ENCODE measurements around the gene PWWP2B. TPM values are rescaled to one million over a fixed set of nuclear protein-coding genes. Genes with fewer than 3 reads are reported as not detected.
A peak's percentile ranks its signal among the peaks of the same experiment; 100 is the strongest.
"Not testable (repeated sequence)": the region's sequence is repeated elsewhere in the genome, so short reads cannot be mapped to it uniquely, and the experiment has no call there.

PWWP2B gene
- 2.0 TPM for polyA plus RNA-seq (2013, experiment 1 of 4)
- polyA plus RNA-seq (2013, experiment 2 of 4): 2.0 TPM
- 2.3 TPM for polyA plus RNA-seq (2013, experiment 3 of 4)
- 2.3 TPM for polyA plus RNA-seq (2013, experiment 4 of 4)

- Histone ChIP-seq H3K9me3 (ENCODE audit: control insufficient read depth, low read length) (no peaks in the 10 kb centered on the region), H3K4me3 (ENCODE audit: insufficient read depth, low read depth, low read length) (peak within 1 kb of the TSS; percentile 46), H3K27ac (ENCODE audit: insufficient read depth, low read depth, low read length, poor library complexity, severe bottlenecking) (no peak within 1 kb of the TSS), H3K36me3 (ENCODE audit: control insufficient read depth, insufficient read depth, low read length) (no peaks in the 10 kb centered on the region), H3K27me3 (ENCODE audit: control insufficient read depth, insufficient read depth, low read length, poor library complexity, severe bottlenecking) (peaks cover 40% of the 10 kb centered on the region), H3K4me1 (ENCODE audit: control insufficient read depth, insufficient read depth, low read length) (peaks cover 9% of the 10 kb centered on the region)
- WGBS, 2 experiments: 0% methylated on average over 86 of the region's 86 CpGs
These were observed at the start of gene PWWP2B for GRCh38 chr10:132397036-132397541. TSS of gene PWWP2B (plus strand) at chr10:132397200. CDS start at chr10:132397227, 27 bp downstream.

DNA sequence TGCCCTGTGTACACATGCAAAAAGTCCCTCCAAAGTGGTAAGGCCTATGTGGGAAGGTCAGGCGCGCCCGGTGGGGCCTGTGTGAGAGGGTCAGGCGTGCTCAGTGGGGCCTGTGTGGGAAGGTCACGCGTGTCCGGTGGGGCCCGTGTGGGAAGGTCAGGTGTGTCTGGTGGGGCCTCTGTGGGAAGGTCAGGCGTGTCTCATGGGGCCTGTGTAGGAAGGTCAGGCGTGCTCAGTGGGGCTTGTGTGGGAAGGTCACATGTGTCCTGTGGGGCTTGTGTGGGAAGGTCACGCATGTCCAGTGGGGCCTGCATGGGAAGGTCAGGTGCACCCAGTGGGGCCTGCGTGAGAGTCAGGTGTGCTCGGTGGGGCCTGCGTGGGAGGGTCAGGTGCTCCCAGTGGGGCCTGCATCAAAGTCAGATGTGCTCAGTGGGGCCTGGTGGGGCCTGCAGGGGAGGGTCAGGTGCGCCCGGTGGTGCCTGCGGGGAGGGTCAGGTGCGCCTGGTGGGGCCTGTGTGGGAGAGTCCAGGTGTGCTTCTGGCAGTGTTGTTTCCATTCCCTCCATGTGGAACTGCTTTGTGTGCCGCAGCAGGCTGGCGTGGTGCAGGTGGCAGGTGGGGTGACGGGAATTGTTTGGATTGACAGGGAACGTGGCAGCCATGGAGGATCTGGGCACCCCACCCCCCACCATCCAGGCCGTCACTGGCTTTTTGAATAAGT lies 49.6 kb upstream of the PWWP2B start:
- no peaks in the 10 kb centered on the region for H3K4me1 ChIP-seq (ENCODE audit: control insufficient read depth, insufficient read depth, low read length)
- 94 to 97% methylated on average over 23 of the region's 23 CpGs for WGBS, 2 experiments
- no peaks in the 10 kb centered on the region for H3K27me3 ChIP-seq (ENCODE audit: control insufficient read depth, insufficient read depth, low read length, poor library complexity, severe bottlenecking)
- no peaks in the 10 kb centered on the region for H3K9me3 ChIP-seq (ENCODE audit: control insufficient read depth, low read length)
- H3K36me3 ChIP-seq (ENCODE audit: control insufficient read depth, insufficient read depth, low read length): peaks cover 8% of the 10 kb centered on the region
- H3K4me3 ChIP-seq (ENCODE audit: insufficient read depth, low read depth, low read length): no peak overlapping the region
- no peak overlapping the region for H3K27ac ChIP-seq (ENCODE audit: insufficient read depth, low read depth, low read length, poor library complexity, severe bottlenecking)

GRCh38 chr10:132347931-132348267 lies 49.1 kb upstream of the PWWP2B start:
- no peaks in the 10 kb centered on the region for H3K27me3 ChIP-seq (ENCODE audit: control insufficient read depth, insufficient read depth, low read length, poor library complexity, severe bottlenecking)
- peaks cover 6% of the 10 kb centered on the region for H3K36me3 ChIP-seq (ENCODE audit: control insufficient read depth, insufficient read depth, low read length)
- H3K4me1 ChIP-seq (ENCODE audit: control insufficient read depth, insufficient read depth, low read length): no peaks in the 10 kb centered on the region
- WGBS, 2 experiments: 89 to 92% methylated on average over 13 of the region's 13 CpGs
- H3K4me3 ChIP-seq (ENCODE audit: insufficient read depth, low read depth, low read length): no peak overlapping the region
- H3K27ac ChIP-seq (ENCODE audit: insufficient read depth, low read depth, low read length, poor library complexity, severe bottlenecking): no peak overlapping the region
- no peaks in the 10 kb centered on the region for H3K9me3 ChIP-seq (ENCODE audit: control insufficient read depth, low read length)

GRCh38 chr10:132349766-132350165 lies 47.2 kb upstream of the PWWP2B start:
- Histone ChIP-seq H3K4me1 (ENCODE audit: control insufficient read depth, insufficient read depth, low read length) (no peaks in the 10 kb centered on the region), H3K36me3 (ENCODE audit: control insufficient read depth, insufficient read depth, low read length) (peaks cover 2% of the 10 kb centered on the region), H3K4me3 (ENCODE audit: insufficient read depth, low read depth, low read length) (no peak overlapping the region), H3K27ac (ENCODE audit: insufficient read depth, low read depth, low read length, poor library complexity, severe bottlenecking) (no peak overlapping the region), H3K9me3 (ENCODE audit: control insufficient read depth, low read length) (no peaks in the 10 kb centered on the region), H3K27me3 (ENCODE audit: control insufficient read depth, insufficient read depth, low read length, poor library complexity, severe bottlenecking) (no peaks in the 10 kb centered on the region)
- WGBS, 2 experiments: 94 to 96% methylated on average over 6 of the region's 6 CpGs

- no peaks in the 10 kb centered on the region for H3K36me3 ChIP-seq (ENCODE audit: control insufficient read depth, insufficient read depth, low read length)
- 89 to 93% methylated on average over 11 of the region's 11 CpGs for WGBS, 2 experiments
- no peaks in the 10 kb centered on the region for H3K27me3 ChIP-seq (ENCODE audit: control insufficient read depth, insufficient read depth, low read length, poor library complexity, severe bottlenecking)
- no peaks in the 10 kb centered on the region for H3K4me1 ChIP-seq (ENCODE audit: control insufficient read depth, insufficient read depth, low read length)
- no peak overlapping the region for H3K27ac ChIP-seq (ENCODE audit: insufficient read depth, low read depth, low read length, poor library complexity, severe bottlenecking)
- H3K9me3 ChIP-seq (ENCODE audit: control insufficient read depth, low read length): no peaks in the 10 kb centered on the region
- no peak overlapping the region for H3K4me3 ChIP-seq (ENCODE audit: insufficient read depth, low read depth, low read length)
These were observed 46.6 kb upstream of the PWWP2B start for GRCh38 chr10:132350391-132350790.

- Histone ChIP-seq H3K4me1 (ENCODE audit: control insufficient read depth, insufficient read depth, low read length) (no peaks in the 10 kb centered on the region), H3K36me3 (ENCODE audit: control insufficient read depth, insufficient read depth, low read length) (no peaks in the 10 kb centered on the region), H3K27me3 (ENCODE audit: control insufficient read depth, insufficient read depth, low read length, poor library complexity, severe bottlenecking) (no peaks in the 10 kb centered on the region), H3K4me3 (ENCODE audit: insufficient read depth, low read depth, low read length) (no peak overlapping the region), H3K27ac (ENCODE audit: insufficient read depth, low read depth, low read length, poor library complexity, severe bottlenecking) (no peak overlapping the region), H3K9me3 (ENCODE audit: control insufficient read depth, low read length) (no peaks in the 10 kb centered on the region)
- 93 to 94% methylated on average over 17 of the region's 17 CpGs for WGBS, 2 experiments
These were observed 46.1 kb upstream of the PWWP2B start for GRCh38 chr10:132350946-132351345.

DNA sequence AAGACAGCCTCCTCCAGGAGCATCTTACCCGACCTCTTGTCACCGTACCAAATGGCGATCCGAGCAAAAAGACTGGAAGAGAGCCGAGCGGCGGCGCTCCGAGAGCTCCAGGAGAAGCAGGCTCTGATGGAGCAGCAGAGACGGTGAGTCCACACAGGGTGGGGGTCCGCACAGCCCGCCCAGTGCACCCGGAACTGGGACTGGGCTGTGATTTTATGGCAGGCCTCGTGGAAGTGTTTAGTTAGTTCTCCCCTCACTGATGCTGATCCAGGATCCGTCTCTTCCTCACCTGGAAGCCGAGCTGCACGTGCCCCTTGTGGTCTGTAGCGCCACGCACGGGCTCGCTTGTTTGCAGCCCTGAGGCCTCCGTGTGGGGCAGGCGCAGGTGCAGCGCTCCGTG lies 45.4 kb upstream of the PWWP2B start:
- Histone ChIP-seq H3K9me3 (ENCODE audit: control insufficient read depth, low read length) (no peaks in the 10 kb centered on the region), H3K4me3 (ENCODE audit: insufficient read depth, low read depth, low read length) (no peak overlapping the region), H3K27ac (ENCODE audit: insufficient read depth, low read depth, low read length, poor library complexity, severe bottlenecking) (no peak overlapping the region), H3K36me3 (ENCODE audit: control insufficient read depth, insufficient read depth, low read length) (no peaks in the 10 kb centered on the region), H3K4me1 (ENCODE audit: control insufficient read depth, insufficient read depth, low read length) (no peaks in the 10 kb centered on the region), H3K27me3 (ENCODE audit: control insufficient read depth, insufficient read depth, low read length, poor library complexity, severe bottlenecking) (no peaks in the 10 kb centered on the region)
- 91 to 92% methylated on average over 25 of the region's 25 CpGs for WGBS, 2 experiments

DNA sequence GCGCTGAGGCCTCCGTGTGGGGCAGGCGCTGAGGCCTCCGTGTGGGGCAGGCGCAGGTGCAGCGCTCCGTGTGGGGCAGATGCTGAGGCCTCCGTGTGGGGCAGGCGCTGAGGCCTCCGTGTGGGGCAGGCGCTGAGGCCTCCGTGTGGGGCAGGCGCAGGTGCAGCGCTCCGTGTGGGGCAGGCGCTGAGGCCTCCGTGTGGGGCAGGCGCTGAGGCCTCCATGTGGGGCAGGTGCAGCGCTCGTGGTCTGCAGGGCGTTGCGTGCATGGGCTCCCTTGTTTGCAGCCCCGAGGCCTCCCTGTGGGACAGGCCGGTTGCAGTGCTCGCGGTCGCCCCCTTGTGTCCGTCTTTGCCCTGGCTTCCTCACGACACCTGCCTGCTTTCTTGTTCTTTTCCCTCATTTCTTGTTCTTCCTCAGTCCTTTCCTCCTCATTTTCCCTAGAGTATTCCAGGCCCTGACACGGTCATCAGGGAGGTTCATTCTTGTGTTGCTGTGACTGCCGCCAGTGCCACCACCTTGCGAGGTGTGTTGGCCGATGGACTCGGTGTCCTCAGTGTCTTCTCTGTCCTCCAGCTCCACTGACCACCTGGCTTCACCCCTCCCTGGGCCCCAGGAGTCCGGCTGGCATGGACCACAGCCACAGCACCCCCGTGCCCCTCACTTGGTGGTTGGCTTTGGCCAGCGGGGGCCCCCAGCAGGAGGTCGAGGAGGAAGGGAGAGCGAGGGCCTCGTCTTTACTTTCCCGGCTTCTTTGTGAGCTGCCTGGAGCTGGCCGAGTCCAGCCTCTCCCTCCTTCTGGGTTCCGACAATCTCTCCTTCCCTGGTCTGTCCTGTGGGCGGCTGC lies 44.3 kb upstream of the PWWP2B start:
- H3K36me3 ChIP-seq (ENCODE audit: control insufficient read depth, insufficient read depth, low read length); H3K9me3 ChIP-seq (ENCODE audit: control insufficient read depth, low read length); H3K4me1 ChIP-seq (ENCODE audit: control insufficient read depth, insufficient read depth, low read length); H3K4me3 ChIP-seq (ENCODE audit: insufficient read depth, low read depth, low read length); H3K27ac ChIP-seq (ENCODE audit: insufficient read depth, low read depth, low read length, poor library complexity, severe bottlenecking); H3K27me3 ChIP-seq (ENCODE audit: control insufficient read depth, insufficient read depth, low read length, poor library complexity, severe bottlenecking): not testable (repeated sequence)
- WGBS, 2 experiments: 38 to 42% methylated on average over 38 to 39 of the region's 44 CpGs

DNA sequence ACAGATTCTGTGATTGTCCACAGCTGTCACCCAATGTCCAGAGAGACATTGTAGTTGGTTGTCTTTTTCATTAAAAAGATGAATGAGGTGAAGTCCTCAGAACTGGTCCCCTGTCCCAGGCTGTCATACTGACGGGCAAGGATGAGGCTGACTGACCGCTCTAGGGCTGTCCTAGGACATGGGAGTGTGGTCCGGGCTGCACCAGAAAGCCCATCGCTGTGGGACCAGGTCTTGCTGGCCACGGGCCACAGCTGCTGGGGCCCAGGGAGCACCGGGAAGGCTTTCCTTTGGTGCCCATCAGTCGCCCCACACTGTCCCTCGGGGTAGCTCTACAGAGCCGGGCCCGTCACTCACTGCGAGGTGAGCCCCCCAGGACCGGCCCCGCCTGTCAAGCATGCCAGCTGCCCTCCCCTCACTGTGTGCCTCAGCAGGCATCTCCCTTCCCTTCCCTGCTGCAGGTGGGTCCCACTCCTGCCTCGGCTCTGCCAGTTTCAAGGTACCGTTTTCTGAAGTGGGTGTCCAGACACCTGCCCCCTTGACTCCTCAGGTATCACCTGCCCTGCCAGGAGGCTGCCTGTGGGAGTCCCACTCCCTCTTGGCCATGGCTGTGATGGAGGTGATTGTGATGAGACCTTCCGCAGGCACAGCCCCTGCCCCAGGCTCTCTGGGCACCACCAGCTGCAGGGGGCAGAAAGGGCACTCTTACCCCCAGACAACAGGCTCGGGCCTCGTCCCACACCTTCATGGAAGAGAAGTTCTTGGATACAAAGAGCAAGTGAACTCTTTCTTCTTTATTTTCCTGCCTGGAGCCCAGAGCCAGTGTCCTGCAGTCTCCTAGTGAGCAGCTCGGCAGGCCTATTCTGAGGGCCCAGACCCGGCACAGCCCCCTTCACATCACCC lies 43.3 kb upstream of the PWWP2B start:
- Histone ChIP-seq H3K4me3 (ENCODE audit: insufficient read depth, low read depth, low read length) (no peak overlapping the region), H3K27ac (ENCODE audit: insufficient read depth, low read depth, low read length, poor library complexity, severe bottlenecking) (no peak overlapping the region), H3K27me3 (ENCODE audit: control insufficient read depth, insufficient read depth, low read length, poor library complexity, severe bottlenecking) (no peaks in the 10 kb centered on the region), H3K36me3 (ENCODE audit: control insufficient read depth, insufficient read depth, low read length) (no peaks in the 10 kb centered on the region), H3K4me1 (ENCODE audit: control insufficient read depth, insufficient read depth, low read length) (no peaks in the 10 kb centered on the region), H3K9me3 (ENCODE audit: control insufficient read depth, low read length) (no peaks in the 10 kb centered on the region)
- 91 to 92% methylated on average over 20 of the region's 20 CpGs for WGBS, 2 experiments

Measured in ectodermal cell (in vitro differentiated cells).